GM21515 (cell line): ENCODE measurements around the gene DIAPH2.

Experiments used
- ATAC-seq: cut with Tn5 transposase; IDR thresholded peaks from one replicate; pipeline ENCODE4 v1.9.1; 2021; ENCODE audit not compliant: unreplicated experiment

The DIAPH2 gene

DNA sequence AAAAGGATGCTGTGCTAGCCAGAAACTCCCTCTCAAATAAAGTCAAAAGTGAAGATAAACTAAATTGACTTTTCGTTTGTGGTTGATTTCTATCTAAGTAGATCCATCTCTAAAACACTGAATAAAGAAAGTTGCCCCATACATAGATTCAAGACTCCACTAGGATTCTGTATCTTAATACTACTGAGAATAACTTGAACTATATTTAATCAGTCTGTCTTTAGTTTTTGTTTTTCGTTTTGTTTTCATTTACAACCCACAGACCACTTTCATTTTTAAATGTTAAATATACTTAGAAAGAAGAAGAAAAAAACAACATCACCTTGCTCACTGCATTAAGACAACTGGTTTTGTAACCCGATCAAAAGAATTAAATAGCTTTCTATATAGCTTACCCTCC, 854.1 kb downstream of the DIAPH2 start:
- ATAC-seq = no peak

DNA sequence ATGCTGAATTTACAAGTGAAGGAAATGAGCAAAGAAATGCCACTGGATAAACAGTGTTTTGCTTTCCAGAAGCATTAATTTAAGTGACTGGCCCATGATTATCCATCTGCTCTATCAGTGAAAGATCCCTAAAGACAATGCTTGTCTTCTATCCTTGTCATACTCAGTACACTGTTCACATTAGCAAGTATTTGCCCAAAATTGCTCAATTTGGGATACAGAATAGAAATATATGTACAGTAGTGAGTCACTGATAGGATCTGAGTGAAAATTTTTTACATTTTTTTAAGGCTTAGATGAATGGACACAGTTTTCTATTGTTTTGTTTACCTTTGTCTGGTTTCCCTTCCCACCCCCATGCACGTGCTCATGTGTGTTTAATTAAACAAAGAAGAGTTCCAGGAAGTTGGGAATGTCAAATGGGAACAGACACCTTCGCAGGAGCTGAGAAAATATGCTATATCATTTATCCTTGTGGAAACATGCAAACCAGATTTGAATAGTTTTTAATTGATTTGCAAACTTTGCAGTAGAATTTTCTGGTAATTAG, 855.4 kb downstream of the DIAPH2 start:
- no peak for ATAC-seq

DNA sequence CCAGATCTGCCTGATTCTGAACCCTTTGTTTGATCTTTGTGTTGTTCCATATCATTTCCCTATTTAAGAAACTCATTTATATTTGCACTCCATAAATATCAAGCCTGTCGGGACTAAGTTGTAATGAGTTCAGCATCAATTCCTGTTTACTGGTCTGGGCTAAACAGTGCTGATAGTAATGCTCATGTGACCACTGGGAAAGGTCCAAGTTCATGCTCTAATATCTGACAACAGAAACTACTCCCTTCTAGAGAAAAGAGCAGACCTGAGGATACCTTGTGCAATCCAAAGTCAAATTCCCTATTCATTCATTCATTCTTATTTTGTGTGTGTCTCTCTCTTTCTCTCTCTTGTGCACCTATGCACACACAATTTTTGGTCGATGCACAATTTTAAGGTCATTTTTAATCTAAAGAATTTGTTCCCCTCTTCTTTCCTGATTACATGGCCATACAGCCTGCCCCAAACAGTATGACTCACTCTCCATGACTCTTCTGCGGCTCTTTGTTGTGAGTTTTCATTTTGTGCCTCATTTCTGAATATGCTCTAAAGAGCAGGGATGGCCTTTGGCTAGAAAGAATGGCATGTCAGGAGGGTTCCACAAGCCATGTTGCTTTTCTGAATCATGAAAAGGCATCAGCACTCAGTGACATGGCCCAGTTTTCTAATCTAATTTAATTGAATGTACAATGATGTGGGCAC, 863.4 kb downstream of the DIAPH2 start:
- no peak for ATAC-seq

DNA sequence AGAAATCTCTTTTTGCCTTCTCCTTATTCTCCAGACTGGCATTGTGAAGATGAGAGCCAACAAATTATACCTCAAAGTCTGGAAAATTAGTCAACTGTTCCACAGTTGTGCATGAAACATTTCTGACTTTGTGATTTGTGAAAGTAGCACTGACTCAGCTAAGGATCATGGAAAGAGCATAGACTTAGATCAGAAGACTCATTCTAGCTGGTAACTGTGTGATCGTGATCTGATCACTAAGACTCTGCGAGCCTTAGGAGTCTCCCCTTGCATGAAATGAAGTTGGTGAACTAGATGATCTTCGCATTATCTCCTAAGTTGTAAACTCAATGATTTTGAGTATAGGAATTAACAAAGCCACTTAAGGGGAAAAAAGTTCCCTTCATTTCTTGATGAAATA, 867.2 kb downstream of the DIAPH2 start:
- ATAC-seq = no peak

DNA sequence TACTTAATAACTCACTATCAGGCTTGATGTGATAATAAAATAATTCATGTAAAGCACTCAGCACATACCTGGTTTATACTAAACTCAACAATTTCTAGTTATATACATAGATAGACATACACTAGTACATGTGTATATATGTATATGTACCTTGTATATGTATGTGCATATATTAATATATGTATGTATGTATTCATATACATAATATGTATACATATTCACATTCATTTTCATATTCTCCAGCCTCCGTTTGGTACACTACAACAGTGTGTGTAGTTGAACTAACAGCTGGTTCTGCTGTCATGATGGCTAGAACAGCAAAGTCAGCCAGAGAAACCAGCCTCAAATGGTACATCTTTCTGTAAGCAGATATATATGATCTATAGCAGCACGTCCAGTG, 869.2 kb downstream of the DIAPH2 start:
- no peak for ATAC-seq

DNA sequence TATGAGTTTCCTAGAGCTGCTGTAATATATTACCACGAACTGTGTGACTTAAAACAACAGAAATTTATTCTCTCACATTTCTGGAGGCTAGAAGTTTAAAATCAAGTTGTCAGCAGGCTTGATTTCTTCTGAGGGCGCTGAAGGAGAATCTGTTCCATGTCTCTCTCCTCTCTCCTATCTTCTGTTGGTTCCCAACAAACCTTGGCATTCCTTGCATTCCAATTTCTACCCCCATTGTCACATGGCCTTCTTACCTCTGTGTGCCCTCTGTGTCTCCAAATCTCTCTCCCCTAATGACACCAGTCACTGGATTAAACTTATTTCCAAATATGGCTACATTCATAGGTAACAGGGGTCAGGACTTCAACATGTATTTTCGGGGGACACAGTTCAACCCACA, 871.7 kb downstream of the DIAPH2 start:
- no peak for ATAC-seq

DNA sequence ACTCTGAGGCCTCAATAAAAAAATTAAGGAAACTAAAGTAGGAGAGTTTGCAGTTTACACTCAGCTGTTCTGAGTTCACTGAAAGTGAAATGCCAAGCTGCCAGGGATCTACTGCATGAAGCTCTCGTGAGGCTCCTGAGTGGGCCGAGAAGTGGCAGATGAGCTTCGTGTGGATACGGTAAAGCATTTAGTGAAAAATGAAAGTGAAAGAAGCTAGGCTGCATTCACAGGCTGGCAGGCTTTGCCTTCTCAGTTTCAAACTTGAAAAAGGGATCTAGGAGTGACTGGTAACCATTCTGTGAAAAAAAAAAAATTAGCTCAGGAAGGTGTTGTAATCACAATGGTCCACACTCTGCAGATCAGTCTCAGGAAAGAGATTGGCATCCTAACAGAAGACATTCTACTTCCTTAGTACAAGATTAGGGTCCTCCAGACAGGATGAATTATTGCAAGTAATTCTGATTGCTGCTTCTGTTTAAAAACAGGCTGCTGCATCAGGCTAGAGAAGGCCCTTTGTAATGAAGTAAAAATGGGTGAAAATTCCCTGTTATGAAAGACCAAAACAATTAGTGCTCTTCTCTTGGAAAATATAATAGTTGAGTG, 879.0 kb downstream of the DIAPH2 start:
- ATAC-seq = peak; percentile 98

DNA sequence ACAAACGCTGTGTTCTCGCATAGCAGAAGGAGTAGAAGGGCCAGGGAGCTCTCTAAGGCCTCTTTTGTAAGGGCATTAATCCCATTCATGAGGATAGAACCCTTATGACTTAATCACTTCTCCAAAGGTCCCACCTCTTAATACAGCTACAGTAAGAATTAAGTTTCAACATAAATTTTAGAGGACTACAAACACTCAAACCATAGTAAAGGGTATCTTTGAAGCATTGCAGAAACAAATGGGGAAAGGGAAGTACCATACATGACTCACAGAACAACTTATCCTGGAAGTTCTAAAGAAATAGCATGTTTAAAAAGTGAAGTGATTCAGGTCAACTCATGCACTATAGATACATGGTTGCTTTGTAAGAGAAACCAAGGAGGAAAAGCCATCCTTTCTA, 879.9 kb downstream of the DIAPH2 start:
- ATAC-seq = no peak

DNA sequence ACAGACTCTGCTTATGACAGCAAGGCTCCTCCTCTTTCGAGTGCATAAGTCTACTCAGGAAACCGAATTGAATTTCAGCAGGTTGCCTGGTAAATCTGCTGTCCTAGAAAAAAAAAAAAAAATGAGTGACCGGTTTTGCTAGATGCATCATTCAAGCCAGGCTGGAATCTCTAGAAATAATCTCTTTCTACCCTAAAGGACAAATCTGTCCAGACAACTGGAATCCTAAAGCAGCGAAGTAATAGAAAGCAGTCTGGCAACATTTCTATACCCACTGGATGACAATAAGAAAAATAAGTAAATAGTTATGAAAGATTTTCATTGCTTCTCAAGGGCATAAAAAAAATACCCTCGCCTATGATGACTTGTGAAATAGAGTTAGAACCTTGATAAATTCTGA, 902.5 kb downstream of the DIAPH2 start:
- ATAC-seq = no peak

DNA sequence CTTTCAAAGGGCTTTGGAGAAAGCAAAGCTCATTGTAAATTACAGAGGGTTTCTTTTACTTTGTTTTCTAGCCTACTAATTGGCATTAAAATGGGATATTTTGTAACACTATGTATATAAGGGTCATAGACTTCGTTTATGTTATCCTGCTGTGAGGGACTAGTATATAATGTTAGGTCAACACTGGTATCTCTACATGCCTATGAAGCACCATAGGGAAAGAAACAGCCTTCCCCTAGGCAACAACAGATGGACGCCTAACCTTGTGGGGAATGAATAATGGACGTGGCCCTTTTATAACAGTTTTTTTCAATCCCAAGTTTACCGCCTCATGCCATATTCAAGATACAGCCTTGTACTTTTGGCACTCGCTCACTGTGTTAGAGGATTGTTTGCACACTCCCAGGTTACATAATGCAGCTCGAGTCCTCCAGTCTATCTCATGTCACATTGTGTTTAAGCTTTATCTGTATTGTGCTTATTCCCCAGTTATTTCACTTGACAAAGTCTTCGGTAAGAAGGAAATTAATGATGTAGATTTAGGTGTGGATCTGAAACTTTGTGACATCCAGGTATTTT, 910.1 kb downstream of the DIAPH2 start:
- ATAC-seq = no peak

DNA sequence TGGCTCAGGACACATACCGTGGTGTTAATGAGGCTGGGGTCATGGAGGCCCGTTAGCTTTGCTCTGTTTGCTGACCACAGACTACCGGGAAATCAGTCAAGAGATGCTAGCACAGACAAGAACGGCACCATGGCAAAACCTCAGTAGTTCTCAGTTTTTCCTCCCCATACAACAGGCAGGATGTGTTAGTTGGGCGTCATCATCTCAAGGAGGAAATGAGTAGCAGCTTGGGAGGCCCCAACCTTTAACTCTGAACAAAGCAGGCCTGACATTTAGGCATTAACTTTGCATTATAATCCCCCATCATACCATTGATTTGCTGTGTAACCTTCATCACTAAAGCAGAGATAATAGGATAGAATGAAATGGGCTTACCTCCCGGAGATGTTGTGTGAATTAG, 913.3 kb downstream of the DIAPH2 start:
- no peak for ATAC-seq

DNA sequence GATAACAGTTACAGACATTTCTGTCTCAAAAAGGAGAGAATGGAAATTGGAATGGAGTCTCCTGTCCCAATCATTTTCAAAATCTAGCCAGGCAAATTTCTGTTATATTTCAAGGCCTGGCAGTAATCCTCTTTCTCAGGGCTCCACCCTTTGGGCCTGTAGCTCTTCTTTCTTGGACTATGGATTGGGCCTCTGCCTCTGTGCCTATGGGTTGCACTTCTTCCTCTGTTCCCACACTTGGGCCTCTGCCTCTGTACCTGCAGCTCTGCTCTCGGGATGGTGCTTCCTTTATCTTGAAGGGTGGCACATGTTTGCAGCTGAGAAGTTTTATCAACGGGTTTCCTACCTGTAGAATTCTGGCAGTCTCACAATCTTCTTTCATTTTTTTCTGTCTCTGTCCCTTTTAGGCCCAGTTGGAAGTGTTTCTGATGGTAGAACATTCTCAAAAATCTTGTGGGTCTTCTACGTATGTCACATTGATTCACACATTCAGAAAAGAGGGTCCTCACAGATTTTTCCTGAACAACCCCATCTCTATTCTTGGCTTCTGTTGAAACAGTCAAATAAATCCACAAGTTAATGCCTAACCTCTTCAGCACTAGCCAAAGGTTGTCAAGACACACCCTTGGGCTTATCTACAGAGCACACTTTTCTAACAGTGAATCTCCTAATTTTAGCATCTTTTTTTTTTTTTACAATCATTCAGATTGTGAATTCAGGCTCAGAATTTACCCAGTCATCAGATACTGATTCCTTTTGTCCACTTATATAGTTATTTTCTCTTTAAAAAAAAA, 918.0 kb downstream of the DIAPH2 start:
- ATAC-seq = no peak

DNA sequence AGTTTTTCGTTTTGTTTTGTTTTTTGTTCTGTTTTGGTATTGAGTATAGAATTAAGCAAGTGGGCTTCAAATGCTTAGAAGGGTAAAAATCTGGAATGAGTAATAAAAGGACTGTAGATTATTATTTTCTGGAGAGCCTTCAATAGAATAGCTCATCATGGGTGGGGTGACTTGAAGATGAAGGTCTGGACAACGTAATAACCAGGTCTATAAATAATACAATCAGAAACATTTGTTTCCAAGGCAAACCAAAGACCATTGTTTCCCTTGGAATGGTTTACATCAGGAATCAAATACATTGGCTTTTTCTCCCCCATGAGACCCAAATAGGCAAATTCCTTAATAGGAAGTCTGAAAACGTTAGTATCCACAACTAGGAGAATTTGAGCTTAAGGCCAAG, 920.6 kb downstream of the DIAPH2 start:
- no peak for ATAC-seq

DNA sequence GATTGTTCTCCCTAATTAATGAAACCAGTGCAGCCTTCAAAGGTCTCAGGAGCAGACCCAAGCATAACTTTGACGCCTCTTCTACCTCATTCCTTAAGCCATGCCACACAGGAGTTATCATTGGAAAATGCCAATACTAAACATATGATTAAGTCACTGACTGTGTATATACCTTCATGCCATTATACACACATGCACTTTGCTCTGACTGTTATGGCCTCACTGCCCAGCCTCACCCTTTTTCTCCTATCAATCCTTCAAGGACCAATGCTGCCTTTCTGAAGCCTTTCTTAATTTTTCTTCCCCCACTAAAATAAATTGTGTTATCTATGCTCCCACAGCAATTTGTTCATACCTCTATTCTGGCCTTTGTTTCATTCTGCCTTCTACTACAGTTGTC, 924.7 kb downstream of the DIAPH2 start:
- ATAC-seq = no peak

DNA sequence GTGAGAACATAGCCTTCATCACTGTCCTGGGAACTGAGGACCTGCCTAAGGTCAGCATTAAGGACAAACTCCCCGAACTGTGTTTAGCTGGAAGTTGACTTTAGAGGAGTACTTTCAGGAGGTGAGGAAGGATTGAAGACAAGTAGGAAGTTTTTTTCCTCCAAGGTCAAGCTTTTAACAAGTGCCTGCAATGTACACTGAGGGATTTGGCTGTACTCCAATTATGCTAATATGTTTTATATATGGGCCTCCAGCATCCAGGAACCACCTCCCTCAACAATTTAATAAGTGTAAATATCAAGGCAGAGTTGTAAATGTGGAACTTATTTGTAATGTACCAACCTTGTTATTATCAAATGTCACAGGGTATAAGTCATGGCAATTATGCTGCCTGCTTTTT, 925.3 kb downstream of the DIAPH2 start:
- no peak for ATAC-seq

DNA sequence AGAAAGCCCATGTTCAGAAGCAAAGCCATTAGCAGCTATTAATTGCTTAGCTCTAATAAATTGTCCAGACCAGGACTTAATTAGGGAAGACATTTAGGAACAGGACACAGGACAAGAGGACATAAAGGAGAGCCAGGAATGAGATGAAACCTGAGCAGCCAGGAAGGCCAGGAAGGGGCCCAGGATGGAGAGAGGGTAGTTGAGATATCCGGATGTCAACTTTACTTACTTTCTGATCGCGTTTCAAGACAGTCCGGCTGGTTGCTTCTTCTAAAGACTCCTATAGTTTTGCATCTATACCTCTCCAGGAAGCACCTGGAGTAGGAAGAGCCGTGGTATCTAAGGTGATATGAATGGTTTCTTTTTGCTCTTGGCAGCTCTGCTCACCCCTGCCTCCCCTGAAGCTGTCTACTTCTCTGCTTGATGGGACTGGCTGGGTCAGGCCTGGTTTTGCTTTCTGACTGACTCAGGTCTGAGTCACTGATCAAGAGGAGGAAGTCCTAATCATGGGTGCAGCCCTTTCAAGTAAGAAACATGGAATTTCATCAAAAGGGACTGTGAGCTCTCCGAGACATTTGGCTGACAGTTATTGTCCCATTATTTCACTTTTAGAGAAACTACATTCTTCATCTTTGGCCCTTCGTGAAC, 932.4 kb downstream of the DIAPH2 start:
- ATAC-seq = peak; percentile 98

DNA sequence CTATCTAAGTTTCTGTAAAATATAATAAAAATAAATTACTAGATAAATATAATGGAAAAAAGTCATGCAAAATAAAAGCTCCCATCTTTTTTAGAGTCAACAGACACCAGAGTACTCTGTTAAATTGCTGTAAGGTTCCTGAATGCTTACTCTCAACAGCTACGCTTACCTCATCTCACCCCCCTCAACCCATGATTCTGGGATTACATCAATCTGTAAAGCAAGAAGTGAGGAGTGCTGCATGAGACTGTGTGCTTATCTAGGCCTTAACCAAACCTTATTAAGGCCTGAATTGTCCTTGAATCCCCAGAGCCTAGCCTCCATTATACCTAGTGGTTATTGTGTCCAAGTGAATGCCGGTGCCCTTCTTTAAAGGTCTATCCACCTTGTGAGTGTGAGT, 934.9 kb downstream of the DIAPH2 start:
- ATAC-seq = no peak

DNA sequence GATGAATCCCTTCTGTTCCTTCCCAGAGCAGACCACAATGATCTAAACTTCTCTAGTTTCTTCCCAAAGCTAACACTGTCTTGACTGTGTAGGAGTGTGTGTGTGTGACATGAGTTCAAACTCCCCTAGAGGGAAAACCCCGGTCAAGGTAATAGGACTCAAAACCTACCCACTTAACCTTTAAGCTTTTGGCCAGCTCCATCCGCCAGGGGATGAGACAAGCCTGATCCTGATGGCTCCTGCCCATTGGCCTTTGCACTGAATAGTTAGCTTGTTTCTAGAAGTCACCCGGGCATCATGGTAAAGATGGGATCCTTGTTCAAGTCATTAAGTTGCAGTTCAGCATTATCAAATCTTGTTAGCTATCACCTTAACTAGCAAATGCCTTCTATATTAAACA, 937.5 kb downstream of the DIAPH2 start:
- no peak for ATAC-seq

DNA sequence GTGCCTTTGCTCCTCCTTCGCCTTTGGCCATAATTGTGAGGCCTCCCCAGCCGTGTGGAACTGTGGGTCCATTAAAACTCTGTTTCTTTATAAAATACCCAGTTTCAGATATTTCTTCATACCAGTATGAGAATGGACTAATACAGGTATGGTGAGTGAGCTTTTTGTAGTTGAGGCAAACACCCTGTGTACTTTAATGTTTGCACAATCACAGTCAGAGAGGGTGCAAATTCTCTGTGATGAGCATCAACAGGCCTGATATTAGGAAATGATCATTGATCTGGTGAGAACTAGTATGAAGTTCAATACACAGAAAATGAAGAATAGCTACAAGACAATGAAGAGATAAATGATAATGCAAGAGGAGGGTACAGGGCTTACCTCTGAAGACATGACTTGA, 943.7 kb downstream of the DIAPH2 start:
- ATAC-seq = no peak

DNA sequence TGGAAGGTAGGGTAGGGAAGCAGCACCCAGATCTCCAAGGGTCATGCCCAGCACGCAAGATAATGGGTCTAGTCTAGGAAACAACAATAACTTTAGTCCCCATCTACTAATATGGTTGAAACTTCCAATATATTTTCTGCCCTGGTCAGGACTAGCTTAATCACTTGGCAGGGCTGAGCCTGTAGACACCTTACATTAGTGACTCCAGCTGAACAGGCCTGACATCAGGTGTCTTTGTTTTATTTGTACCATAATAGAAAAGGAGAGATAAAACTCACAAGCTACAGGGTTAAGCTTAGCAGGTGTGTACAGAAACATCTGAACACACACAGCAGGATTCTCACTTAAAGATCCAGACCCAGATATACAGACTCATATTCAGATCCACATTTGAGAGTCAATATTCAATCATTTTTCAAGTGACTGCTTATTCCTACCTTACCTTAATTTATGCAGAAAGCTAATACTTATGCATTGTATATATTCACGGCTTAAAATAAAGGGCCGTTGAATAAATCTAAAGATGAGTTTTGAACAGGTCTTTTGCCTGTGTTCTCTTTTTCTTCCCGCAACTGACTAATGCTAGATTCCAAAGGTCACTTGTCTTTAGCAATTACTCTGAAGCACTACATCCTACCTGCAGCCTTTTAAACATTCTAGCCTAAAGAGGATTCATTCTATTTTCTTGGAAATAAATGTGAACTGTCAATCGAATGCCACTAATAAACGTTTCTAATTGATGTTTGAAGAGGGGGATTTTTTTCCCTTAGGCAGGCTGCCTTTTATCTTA, 944.4 kb downstream of the DIAPH2 start:
- no peak for ATAC-seq
